Measurements from ENCODE around the gene PDIK1L. TPM values are rescaled to one million over a fixed set of nuclear protein-coding genes. Genes with fewer than 3 reads are reported as not detected.

Gene PDIK1L
- total and polyA plus RNA-seq, 9 of the 15 experiments (the other 6 are each of a cell fraction or from before 2014, with no cell fraction given), result 12.8 to 30.2 (median 21.5) TPM

DNA sequence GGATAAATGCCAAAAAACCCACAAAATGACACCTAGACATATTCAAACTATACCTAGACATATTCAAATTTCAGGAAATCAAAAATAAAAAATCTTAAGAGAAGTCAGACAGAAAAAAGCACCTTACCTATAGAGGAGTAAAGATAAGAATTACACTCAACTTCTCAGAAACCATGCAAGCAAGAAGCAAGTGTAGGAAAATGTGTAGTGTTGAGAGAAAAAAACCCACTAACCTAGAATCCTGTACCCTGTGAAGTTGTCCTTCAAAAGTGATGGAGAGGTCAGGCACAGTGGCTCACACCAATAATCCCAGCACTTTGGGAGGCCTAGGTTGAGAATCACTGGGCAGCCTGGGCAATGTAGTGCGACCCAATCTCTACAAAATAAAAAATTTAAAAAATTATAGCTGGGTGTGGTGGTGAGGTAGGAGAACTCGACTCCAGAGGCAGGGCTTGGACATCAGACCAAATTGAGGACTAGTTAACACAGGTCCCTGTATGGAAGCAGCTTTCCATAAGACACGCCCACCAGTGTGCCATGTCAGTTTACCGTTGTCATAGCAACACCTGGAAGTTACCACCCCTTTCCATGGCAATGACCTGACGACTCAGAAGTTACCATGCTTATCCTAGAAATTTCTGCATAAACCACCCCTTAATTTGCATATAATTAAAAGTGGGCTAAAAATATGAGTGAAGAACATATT is 20.7 kb downstream of the PDIK1L start (continued):
- TF ChIP-seq OTX1 (CRISPR knock-in tag; IDR thresholded peaks at IDR 0.05) (no peak), ZFX (CRISPR knock-in tag; IDR thresholded peaks at IDR 0.05) (no peak), HDAC6 (IDR thresholded peaks at IDR 0.05; ENCODE audit: low read depth, low read length) (no peak), KDM5B (IDR thresholded peaks at IDR 0.05; ENCODE audit: insufficient replicate concordance, low read depth, low read length) (no peak), NCOA4 (IDR thresholded peaks at IDR 0.05; ENCODE audit: partially characterized antibody) (no peak), NRF1 (conservative IDR thresholded peaks at IDR 0.05 in 1 of 2, IDR thresholded peaks at IDR 0.05 in 1 of 2) (peak; percentile 25 to 40; a peak in 3 of 4 replicates), SMAD4 (CRISPR knock-in tag; conservative IDR thresholded peaks at IDR 0.05) (no peak), BCL6 (CRISPR knock-in tag; IDR thresholded peaks at IDR 0.05) (no peak), PHTF2 (CRISPR knock-in tag; IDR thresholded peaks at IDR 0.05) (no peak), CBX3 (IDR thresholded peaks at IDR 0.05; ENCODE audit: borderline replicate concordance in 1 of 2, low read length in 2 of 2) (no peak), TAF1 (IDR thresholded peaks at IDR 0.05; ENCODE audit: control insufficient read depth, extremely low read depth, insufficient read depth, low read length, severe bottlenecking) (no peak), NR1H2 (CRISPR knock-in tag; IDR thresholded peaks at IDR 0.05) (no peak), DIDO1 (tag; IDR thresholded peaks at IDR 0.05; ENCODE audit: low read depth) (no peak), SP1 (CRISPR knock-in tag; IDR thresholded peaks at IDR 0.05) (no peak), RFX5 (IDR thresholded peaks at IDR 0.05; ENCODE audit: low read depth, low read length) (peak; percentile 88), ZNF184 (CRISPR knock-in tag; IDR thresholded peaks at IDR 0.05) (no peak), EGR1 (conservative IDR thresholded peaks at IDR 0.05) (0 out of 2 replicates have a peak, but pooled peaks have one; percentile 8), ZSCAN32 (CRISPR knock-in tag; IDR thresholded peaks at IDR 0.05) (no peak), XRCC5 (IDR thresholded peaks at IDR 0.05; ENCODE audit: low read depth, low read length) (no peak)
- TF ChIP-seq, protein P1, sequence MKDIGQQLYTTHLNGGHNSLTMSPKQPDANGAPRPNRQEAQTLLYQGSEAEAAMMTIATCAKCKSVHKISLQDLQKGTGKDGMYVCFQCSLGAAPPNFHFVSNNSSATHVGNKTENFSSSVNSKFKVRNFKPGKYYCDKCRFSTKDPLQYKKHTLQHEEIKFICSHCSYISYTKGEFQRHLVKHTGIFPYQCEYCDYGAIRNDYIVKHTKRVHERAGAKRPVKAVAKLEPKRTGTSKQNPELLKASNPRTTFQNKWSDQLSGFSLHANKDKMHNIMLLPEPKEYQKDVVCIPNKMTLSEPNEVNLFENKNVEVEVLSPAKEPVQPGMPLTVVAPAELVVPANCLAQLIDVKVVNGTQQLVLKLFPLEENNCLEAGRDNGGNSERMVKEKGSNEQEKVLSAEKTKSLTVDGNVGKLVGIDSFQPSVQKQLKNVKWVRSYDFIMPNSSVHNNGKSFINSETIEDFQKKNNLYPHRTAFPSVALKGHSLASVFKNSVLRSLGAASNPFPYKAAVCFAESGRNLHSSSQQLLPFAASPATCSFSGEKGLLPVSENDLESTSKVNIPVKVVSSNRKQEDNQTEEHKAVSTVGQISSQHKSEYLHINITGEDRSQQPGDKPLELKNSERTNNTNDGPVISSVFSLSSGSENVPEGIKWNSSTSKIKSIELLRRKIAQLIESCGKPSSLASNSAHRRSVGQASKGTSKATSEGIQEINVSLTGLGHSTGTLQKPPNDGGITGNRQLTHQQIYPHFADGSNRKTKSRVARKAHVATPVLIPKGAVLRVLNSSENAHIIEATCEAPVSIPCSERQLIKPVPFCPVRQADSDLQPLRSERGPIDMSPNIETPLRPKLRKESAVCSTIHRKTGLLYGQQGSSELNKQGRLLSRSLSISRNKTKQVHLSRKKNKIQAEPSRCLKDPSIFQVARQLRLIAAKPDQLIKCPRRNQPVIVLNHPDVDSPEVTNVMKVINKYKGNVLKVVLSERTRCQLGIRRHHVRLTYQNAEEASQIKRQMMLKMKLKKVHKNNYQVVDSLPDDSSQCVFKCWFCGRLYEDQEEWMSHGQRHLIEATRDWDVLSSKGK (CRISPR knock-in tag; IDR thresholded peaks at IDR 0.05), result no peak
- TF ChIP-seq, protein P2, sequence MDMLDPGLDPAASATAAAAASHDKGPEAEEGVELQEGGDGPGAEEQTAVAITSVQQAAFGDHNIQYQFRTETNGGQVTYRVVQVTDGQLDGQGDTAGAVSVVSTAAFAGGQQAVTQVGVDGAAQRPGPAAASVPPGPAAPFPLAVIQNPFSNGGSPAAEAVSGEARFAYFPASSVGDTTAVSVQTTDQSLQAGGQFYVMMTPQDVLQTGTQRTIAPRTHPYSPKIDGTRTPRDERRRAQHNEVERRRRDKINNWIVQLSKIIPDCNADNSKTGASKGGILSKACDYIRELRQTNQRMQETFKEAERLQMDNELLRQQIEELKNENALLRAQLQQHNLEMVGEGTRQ (CRISPR knock-in tag; IDR thresholded peaks at IDR 0.05), result no peak
- TF ChIP-seq, protein P3, sequence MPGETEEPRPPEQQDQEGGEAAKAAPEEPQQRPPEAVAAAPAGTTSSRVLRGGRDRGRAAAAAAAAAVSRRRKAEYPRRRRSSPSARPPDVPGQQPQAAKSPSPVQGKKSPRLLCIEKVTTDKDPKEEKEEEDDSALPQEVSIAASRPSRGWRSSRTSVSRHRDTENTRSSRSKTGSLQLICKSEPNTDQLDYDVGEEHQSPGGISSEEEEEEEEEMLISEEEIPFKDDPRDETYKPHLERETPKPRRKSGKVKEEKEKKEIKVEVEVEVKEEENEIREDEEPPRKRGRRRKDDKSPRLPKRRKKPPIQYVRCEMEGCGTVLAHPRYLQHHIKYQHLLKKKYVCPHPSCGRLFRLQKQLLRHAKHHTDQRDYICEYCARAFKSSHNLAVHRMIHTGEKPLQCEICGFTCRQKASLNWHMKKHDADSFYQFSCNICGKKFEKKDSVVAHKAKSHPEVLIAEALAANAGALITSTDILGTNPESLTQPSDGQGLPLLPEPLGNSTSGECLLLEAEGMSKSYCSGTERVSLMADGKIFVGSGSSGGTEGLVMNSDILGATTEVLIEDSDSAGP (CRISPR knock-in tag; IDR thresholded peaks at IDR 0.05), result no peak
